ENCODE measurements around the gene ATAD1.
"Not testable (repeated sequence)": the region's sequence is repeated elsewhere in the genome, so short reads cannot be mapped to it uniquely, and the experiment has no call there.

Gene ATAD1

DNA sequence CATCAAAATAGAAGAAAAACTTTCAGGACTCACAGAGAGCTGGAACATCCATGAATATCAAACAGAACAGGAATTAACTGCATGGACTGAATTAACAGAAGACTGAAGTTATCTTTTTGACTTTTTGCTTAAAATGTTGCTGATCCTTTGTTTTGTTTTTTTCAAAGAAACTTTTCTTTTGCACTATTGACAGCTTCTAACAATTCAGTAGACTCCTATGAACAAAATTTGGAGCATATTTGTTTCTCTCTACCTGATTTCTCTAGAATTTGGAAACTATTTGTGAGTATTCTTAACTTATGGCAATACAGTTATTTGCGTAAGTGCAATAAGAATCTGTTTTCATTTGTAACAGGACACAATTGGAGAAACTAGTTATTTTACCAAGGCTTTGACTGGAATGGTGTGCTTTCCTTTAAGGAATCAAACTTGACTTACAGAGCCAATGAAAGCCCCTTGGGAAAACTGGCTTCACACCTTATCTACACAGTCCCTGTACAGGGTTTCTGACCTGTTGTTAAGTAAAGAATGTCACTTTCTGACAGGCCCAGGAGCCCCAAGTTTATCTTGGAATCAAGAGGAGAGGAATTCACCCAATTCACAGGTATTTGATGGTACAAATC, 16.1 kb downstream of the ATAD1 start:
- not testable (repeated sequence) for DNase-seq

DNA sequence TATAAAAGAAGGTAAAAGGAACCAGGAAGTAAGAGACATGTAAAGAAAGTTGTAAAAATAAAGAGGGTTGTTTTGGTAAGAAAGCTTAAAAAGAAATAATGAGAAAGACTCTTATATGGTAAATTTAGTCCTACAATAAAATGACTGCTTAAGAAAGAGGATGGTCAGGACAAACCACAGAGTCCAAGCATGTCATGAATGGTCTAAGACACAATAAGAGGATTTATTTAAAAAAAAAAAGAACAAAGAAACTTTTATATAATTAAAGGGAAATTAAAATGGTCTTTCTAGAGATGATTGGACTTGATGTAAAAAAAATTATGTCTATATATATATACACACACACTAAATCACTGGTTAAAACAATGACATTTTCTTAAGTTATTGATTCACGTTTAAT, 18.2 kb downstream of the ATAD1 start:
- DNase-seq = no peak

DNA sequence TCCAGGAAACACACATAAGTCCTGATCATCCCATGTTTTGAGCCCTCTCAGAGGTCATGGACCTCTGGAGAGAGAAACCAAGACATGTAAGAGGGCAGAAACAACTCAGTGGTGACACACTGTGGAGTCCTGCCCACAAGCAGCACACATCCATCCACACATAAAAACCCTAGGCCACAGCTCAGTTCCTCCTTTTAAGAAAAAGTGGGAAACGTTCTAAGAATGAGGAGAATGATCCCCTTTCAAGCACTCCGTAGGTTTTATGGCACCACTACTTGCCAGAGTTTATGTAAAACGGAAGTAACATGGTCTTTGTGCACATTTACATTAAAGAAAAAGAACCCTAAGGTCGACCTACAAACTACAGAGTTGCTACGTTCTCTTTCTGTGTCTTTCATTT, 19.9 kb downstream of the ATAD1 start:
- no peak for DNase-seq

DNA sequence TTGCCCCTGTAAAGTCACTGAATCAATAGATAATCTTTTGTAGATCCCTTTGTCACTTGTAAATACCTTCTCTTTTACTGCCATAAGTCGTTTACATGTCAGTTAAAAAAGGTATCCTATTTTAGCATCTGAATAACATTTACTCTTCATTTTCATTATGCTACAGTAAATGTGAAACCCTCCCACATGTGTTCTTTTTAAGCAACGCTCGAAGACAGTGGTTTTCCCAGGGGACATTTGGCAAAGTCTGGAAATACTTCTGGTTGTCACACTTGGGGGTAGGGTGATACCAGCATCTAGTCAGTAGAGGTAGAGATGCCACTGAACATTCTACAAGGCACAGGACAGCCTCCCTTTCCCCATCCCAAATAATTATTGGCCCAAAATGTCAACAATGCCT, 23.7 kb downstream of the ATAD1 start:
- no peak for DNase-seq

DNA sequence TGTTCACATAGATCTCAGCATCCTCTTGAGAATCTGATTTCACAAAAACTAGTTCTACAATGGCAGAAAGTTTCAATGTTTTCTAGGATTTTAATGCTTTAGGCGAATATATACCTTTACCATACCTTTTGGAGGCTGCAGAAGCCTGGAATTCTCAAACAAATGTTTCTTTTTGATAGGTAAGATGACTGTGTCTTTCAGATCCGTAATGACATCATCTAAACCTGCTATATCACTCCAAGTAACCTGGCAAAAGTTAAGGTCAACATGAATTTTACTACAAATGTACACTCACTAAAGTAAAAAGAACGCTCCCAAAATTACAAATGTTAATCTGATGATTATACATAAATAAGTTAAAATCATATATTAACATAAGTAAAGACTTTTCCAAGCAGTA, 27.8 kb downstream of the ATAD1 start:
- DNase-seq = no peak

DNA sequence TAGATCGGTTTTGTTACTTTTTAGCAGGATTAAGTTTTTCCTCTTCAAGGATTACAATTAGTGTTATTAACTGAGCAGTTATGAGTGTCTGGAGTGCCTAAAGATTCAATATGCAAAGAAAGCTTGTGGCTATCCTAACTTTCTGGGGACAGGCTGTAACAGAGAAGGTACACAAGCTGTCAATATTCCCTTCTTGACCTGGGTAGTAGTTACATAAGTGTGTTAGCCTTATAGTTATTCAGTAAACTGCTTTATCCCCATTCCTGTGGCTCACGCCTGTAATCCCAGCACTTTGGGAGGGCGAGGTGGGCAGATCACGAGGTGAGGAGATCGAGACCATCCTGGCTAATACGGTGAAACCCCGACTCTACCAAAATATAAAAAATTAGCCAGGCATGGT, 31.6 kb downstream of the ATAD1 start:
- DNase-seq = no peak

DNA sequence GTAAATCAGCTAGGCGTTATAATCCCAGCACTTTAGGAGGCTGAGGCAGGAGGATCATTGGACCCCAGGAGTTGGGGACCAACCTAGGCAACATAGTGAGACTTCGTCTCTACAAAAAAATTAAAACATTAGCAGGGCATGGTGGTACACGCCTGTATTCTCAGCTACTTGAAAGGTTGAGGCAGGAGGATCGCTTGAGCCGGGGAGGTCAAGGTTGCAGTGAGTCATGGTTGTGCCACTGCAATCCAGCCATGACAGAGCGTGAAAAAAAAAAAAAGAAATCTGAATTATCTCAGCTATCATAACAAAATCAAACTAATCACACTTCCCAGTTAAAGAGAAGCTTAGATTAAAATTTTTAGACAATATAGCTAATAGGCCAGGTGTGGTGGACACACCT, 35.3 kb downstream of the ATAD1 start:
- DNase-seq = no peak

DNA sequence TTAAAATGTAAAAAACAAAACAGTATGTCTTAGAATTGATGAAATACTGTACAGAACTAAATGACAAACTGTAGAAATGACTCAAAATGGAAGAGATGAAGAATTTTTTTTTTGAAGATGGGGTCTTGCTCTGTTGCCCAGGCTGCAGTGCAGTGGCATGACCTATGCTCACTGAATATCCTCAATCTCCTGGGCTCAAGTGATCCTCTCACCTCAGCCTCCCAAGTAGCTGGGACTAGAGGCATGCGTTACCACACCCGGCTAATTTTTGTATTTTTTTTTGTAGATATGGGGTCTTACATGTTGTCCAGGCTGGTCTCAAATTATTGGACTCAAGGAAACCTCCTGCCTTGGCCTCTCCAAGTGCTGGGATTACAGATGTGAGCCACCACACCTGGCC, 36.5 kb downstream of the ATAD1 start:
- no peak for DNase-seq

DNA sequence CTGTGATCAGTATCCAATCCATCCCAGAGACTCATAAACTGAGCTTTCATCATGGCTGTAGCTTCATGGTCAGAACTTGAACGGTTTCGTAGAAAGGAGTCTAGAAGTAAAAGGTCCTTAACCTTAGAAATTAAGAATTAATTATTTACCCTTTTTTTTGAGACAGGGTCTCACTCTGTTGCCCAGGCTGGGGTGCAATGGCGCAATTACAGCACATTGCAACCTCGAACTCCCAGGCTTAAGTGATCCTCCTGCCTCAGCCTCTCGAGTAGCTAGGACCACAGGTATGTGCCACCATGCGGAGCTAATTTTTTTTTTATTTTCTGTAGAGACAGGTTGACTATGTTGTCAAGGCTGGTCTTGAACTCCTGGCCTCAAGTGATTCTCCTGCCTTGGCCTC, 41.7 kb downstream of the ATAD1 start:
- DNase-seq = no peak

DNA sequence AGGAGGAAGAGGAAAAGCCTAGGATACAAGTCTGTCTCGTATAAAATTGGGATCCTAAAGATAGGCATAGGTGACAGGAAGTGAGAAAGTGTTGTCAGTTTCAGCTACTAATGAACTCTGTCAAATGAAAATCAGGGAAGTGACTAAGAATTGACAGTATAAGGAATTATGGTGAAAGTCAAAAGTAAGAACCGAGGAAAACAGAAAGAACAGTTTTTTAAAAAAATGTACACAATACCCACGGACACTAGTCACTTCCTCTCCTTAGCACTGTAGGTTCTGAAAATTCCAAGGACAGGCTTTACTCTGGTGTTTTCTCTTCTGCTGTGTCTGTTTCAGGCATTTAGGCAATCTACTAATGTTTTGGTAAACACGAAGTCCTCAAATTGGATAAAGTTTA, 42.3 kb downstream of the ATAD1 start:
- no peak for DNase-seq

DNA sequence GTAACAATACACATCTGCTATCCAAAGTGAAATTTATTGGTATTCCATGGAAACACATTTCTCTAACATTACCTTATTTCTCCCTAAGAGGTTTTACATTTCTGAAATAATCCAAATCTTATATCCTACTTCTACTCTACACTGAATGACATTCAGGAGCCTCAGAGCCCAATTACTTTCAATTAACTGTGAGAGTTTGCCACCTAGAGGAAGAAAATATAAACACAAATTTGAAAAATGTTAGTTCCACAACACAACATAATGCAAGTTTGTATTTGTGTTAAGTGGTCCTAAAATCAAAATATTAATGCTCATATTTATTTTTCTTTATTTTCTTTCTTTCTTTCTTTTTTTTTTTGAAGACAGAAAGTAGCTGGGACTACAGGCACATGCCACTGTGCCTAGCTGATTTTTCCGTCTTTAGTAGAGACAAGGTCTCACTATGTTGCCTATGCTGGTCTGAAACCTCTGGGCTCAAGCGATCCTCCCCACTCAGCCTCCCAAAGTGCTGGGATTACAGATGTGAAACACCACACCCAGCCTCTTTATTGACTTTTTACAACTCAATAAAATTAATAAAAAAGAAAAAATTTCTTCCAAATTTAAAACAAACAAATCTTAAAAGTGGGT, 46.0 kb downstream of the ATAD1 start:
- DNase-seq = no peak

DNA sequence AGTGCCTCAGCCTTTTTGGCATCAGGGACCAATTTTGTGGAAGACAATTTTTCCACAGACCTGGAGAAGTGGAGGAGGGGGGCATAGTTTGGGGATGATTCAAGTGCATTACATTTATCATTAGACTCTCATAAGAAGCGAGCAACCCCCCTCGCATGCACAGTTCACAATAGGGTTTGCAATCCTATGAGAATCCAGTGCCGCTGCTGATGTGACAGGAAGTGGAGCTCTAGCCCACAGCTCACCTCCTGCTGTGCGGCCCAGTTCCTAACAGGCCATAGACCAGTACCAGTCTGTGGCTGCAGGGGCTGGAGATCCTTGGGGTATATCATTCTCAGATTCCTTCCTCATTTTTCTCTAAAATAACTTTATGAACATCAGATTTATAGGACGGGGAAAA, 50.8 kb downstream of the ATAD1 start:
- DNase-seq = no peak

DNA sequence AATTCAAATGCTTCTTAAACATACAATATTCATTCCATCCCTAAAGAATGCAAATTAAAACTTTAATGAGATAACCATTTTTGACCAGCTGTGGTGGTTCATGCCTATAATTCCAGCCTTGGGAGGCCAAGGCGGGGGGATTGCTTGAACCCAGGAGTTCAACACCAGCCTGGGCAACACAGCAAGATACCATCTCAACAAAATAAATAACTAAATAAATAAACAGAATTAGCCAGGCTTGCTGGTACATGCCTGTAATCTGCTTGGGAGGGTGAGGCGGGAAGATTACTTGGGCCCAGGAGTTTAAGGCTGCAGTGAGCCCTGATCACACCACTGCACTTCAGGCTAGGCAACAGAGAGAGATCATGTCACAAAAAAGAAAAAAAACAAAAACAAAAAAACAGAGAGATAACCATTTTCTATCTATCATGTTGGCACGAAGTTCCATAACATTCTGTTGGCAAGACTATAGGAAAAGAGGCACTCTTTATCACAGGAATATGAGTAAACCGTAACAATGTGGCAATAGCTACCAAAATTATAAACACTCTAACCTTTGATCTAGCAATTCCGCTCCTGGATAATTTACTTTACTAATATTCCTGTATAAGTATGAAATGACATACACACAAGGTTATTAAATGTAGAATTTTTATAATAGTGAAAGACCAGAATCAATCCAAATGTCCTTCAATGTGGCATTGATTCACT, 52.2 kb downstream of the ATAD1 start:
- DNase-seq = no peak

DNA sequence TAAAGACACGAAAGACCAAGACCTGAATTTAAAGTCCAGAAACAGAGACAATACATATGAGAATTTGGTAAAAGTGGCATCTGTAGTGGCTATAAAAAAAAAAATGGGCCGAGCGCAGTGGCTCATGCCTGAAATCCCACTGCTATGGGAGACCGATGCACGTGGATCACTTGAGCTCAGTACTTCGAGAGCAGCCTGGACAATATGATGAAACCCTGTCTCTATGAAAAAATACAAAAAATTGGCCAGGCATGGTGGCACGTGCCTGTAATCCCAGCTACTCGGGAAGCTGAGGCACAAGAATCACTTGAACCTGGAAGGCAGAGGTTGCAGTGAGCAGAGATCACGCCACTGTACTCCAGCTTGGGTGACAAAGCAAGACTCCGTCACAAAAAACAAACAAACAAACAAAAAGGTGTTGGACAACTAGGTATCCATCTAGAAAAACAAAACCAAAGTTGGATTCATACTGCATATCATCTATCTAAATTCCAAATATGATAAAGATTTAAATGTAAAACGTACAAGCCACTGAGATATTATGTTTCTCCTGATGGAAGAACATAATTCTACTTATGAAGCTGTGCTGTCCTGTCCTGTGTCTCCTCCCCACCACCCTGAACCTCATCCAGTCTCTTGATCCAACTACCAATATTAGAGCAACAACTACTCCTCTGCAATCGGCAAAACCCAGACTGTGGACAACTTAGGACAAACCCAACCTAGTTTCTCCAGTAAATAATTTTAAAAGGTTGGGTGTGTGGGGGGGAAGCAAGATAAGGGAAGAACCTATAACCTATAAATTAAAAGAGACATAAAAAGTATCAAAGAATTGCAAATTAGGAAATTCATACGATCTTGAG, 53.7 kb downstream of the ATAD1 start:
- DNase-seq = no peak

DNA sequence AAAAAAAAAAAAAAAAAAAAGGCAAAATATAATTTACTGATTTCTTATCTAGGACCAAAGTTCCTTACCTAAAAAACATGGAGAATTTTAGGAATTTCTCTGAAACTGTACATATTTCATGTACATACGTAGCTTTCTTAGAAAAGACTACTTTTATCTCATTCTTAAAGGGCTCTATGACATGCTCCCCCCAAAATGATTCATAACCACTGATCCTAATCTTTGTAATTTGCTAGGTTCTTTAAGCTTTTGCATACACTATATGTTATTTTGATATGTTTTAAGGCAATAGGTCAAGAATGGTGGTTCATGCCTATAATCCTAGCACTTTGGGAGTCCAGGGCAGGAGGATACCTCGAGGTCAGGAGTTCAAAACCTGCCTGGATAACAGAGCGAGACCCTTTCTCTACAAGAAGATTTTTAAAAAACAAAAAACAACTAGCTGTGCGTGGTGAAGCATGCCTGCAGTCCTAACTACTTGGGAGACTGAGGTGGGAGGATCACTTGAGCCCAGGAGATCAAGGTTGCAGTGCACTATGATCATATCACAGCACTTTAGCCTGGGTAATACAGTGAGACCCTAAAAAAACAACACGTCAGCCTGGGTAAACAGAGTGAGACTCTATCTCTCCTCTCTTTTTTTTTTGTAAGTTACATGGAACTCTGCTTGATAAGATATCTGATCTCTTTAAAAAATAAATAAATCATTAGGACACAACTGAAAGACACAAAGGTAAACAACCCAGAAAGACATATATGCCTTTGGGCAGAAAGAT, 54.8 kb downstream of the ATAD1 start:
- DNase-seq = no peak

DNA sequence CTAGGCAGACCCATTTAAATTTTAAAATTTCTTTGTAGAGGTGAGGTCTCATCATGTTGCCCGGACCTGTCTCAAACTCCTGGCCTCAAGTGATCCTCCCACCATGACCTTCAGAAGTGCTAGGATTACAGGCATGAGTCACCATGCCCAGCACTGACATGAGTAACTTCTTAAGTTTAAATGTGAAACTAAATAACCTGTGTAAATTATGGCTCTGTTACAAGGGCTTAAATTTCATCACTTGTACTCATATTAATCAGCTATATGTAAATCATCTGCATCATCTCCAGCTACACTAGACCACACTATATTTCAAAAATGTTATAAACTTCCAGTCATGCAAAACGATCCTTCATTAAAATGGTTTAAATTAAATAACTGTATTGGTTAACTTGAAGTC, 56.1 kb downstream of the ATAD1 start:
- no peak for DNase-seq

DNA sequence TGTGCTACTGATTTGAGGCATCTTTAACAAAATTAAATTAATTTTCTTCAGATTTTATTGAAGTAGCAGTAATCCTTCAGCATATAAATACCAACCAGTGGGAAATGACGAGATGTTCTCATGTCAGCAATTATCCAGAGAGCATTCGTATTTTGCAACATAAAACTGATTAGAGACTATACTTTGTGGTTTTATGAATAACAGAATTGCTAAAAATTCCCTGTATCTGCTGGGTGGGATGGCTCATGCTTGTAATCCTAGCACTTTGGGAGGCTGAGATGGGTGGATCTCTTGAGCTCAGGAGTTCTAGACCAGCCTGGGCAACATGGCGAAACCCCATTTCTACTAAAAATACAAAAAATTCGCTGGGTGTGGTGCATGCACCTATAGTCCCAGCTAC, 56.9 kb downstream of the ATAD1 start:
- DNase-seq = no peak

DNA sequence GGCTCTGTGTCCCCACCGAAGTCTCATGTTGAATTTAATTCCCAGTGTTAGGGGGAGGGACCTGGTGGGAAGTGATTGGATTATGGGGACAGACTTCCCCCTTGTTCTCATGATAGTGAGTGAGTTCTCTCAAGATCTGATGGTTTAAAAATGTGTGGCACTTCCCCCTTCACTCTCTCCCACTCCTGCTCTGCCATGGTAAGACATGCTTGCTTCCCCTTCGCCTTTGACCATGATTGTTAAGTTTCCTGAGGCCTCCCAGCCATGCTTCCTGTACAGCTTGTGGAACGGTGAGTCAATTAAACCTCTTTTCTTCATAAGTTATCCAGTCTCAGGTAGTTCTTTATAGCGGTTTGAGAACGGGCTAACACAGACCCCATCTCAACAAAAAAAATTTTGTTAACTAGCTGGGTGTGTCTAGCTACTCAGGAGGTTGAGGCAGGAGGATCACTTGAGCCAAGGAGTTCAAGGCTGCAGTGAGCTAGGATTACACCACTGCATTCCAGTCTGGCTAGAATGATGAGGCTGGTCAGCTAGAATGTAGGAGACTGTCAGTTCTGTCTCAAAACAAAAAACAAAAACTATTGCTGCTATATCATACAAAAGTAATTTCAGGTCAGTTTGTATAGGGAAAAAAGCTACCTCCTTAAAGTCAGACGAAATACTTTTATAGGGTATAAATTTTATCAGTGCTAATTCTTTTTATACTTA, 57.7 kb downstream of the ATAD1 start:
- DNase-seq = no peak

DNA sequence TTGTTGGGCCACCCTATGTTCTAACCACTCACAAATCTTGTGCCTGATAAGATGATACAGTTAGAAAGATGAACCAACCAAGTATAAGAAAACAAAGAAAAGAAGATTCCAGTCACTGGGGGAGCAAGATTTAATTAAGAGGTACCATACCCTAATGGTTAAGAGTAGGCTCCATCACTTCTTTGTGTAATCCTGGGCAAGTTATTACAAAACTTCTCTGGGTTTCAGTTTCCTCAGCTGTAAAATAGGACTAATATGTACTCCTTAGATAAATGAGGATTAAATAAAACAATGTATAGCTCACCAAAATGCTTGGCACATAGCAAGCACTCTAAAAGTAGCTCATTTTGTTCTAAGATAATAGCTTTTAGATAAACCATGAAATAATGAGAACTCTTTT, 58.5 kb downstream of the ATAD1 start:
- DNase-seq = no peak

DNA sequence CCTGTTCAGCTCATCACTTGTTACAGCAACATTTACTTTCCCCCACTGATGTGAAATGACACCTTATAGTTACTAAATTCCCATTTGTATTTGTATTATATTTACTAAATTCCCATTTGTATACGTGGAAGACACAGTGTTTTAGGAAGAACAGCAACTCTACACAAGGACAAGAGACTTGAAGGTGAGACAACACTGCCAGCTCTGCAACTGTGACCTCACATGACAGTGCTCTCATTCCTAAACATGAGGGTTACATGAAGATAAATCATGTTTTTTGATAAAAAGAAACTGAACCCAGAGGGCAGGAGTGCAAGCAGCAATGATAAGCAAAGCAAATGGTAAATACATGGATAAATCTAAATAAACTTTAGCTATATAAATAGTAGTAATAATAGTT, 60.3 kb downstream of the ATAD1 start:
- DNase-seq = no peak

DNA sequence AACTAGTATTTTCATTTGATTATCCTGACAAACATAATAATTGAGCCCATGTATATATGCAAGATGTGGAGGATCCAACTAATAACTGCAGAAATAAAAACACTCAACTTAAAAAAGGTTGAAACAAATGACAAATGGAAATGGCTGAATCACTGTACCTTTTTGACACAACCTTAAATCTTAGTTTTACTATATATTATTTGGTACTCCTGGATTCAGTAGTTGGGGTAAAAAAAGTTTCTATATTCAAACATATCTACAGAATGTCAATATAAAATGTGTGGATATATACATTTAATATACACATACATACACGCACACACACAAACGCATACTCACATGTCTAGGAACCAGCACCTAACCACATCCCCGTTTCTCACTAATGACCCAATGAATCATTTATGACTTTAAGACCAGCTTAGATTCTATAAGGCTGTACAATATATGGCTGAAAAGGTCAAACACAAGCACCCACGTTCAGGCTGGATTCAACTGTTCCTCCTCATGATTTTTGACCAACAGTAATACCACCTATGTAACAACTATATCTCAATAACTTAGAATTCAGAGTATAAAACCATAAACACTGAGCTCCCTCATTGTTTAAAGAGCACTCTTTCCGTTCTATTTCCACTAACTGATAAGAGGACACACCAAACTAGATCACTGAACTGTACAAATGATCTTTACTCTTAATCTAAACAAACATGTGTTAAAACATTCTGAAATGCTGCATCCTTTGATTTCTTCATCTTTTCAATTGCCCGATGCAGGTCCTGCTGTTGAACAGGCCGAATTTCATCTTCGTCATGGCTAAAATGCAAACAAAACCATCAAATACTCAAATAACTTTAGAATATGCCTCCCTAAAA, 63.8 kb downstream of the ATAD1 start:
- DNase-seq = no peak
